Sigmoid colon (tissue), 4 donors: ENCODE data around the gene SMC2.

Experiments
- CTCF ChIP-seq, 4 experiments: fragments of 450-650 bp in 3 of 4; fragments of 200-600 bp in 1 of 4; IDR thresholded peaks; one replicate each; pipeline ENCODE4 v1.5.1; 2016 to 2019; ENCODE audit warnings: antibody characterized with exemption in 4 of 4, mild to moderate bottlenecking in 3 of 4, moderate library complexity in 2 of 4
- EP300 ChIP-seq, 4 donors: sonication (generic); formaldehyde crosslinking; IDR thresholded peaks; one replicate each; pipeline ENCODE4 v1.6.1; 2017; ENCODE audit warnings: antibody characterized with exemption in 4 of 4
- POLR2A ChIP-seq, 2 donors: fragments of 450-650 bp; IDR thresholded peaks; one replicate each; pipeline ENCODE4 v1.6.1; 2016; ENCODE audit warnings: antibody characterized with exemption in 2 of 2, mild to moderate bottlenecking in 2 of 2, moderate library complexity in 2 of 2

DNA sequence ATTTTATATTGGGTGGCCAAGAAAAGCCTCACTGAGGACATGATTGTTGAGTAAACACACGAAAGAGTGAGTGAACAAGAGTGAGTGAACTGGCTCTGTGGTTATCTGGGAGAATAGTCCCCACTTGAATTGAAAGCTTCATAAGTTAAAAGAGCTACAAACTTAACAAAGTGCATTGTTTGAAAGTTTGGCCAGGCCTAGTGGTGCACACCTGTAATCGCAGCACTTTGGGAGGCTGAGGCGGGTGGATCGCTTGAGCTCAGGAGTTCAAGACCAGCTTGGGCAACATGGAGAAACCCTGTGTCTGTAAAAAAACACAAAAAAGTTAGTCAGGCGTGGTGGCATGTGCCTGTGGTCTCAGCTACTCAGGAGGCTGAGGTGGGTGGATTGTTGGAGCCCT is 26.9 kb downstream of the SMC2 start:
- TF ChIP-seq CTCF (IDR thresholded peaks at IDR 0.05) (no peak), POLR2A (IDR thresholded peaks at IDR 0.05) (no peak), EP300 (IDR thresholded peaks at IDR 0.05) (no peak)
